Heart left ventricle (tissue), 13 donors: Measurements from ENCODE around the gene INSRR.

Experiments used
- CTCF ChIP-seq, 12 donors: fragments of 200-600 bp; sonication (generic) in 4 of 12; IDR thresholded peaks; one replicate each; pipeline versions ENCODE4 v1.5.0 to v1.8.0; 2018 to 2022; ENCODE audit warnings: antibody characterized with exemption in 12 of 12, mild to moderate bottlenecking in 5 of 12
- POLR2A ChIP-seq, 2 donors: fragments of 450-650 bp; IDR thresholded peaks; one replicate each; pipeline ENCODE4 v1.6.1; 2017; ENCODE audit warnings: antibody characterized with exemption in 2 of 2, mild to moderate bottlenecking in 2 of 2, moderate library complexity in 2 of 2
- donor health status: ischemic (EF 13 %, LVEDD 7.1; RV severe dilation, severe dysfunction).
- donor health status: DM: no; HTN: yes; CAD: no.
- donor health status: DM: no; HTN: no; CAD: no.
- donor health status: ischemic (EF 25% LVEDD 6.9; RV normal size, moderate dysfunction).
- donor health status: ischemic (EF 25% LVEDD 5.7; RV mildly dilated, moderate dysfunction).
- donor health status: ischemic (EF 35%, LVEDD 5.7; RV mildly dilated, moderate dysfunction).
- donor health status: nonischemic (EF 11% LVEDD 7.7; RV severe dilation, severe dysfunction).
- donor health status: DM: yes; HTN: yes; CAD: no.
- donor health status: PGD.
- donor health status: ischemic (EF 29% LVEDD 5.4; RV normal size, mild dysfunction).
- donor health status: nonischemic (EF 23%, LVEDD 6.1; RV moderate dilation, normal function).

- no peak for TF ChIP-seq CTCF (IDR thresholded peaks at IDR 0.05)
- no peak for TF ChIP-seq POLR2A (IDR thresholded peaks at IDR 0.05)
These were observed 4.3 kb downstream of the INSRR start for GRCh38 chr1:156854634-156855033.
